A549 treated with ZK216348 at 1 μM for 4 hours (cell line): ENCODE data around the gene NLRP7. TPM values are rescaled to one million over a fixed set of nuclear protein-coding genes. Genes with fewer than 3 reads are reported as not detected.

Experiments used
- total RNA-seq: library from RNA; stranded (reverse); fragments of 200-300 nt; extraction: Qiagen RNA extraction; gene quantifications from 5 replicates; pipeline ENCODE4 v1.2.3, GENCODE V29; 2022; ENCODE audit warnings: low read depth

NLRP7 gene
- 0.08 TPM in 1 of 5 replicates, not detected in the others for total RNA-seq

GRCh38 chr19:54947381-54947780, at the start of gene NLRP7:
Gene NLRP7 (minus strand): TSS chr19:54947530.

DNA sequence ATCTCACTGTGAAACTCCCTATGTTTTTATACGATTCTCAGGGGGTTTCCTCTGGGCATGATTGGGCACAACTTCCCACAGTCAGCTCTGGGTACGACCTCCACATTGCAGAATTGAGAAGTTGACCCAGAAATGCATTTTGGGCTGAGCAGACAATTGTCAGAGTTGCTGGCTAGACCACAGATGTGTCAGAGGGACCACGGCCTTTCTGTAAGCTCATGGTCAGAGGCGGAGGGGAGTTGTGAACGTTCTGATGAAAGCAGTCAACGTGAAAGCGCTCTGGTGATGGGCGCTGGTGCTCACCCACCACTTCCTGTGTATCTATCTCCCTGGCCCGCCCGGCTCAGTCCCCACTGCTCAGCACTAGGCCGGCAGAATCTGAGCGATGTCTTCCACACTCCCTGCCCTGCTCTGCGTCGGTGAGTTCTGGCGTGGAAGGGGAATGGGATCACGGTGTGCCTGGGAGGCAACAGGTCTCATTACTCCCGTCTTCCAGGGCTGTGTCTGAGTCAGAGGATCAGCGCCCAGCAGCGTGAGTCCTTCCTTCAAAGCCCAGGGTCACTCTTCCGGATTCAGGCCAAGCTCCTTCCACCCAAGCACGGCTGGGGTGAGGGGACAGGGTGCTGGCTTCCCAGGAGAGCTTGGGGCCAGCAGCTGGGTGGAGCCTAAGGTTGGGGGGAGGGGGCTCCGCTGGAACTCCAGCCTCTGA, 41.4 kb downstream of the NLRP7 start, which contains the start of gene NCR1:
NCR1 (plus strand) TSS at position 346 of the 709 bp plus-strand sequence; CDS start at position 386, 40 bp downstream.

DNA sequence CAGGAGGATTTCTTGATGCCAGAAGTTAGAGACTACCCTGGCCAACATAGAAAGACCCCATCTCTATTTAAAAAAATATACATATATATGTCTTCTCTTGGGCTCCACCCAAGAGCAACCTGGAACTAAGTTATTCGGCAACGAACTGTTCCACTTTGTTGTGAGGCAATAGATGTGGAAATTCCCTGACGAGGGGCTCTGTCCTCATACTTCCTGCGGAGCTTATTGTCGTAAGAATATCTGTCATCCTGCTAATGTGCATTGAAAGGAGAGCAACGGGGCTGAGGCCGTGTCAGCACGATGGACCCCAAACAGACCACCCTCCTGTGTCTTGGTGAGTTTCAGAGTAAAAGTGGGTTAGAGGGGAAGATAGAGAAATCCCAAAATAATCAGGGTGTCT, 73.3 kb downstream of the NLRP7 start, which contains the start of gene FCAR:
FCAR (plus strand) TSS at position 246 of the 400 bp plus-strand sequence; CDS start at position 301, 55 bp downstream.

Other genes starting within 250 kb of the NLRP7 start
- gene KIR3DL3, start 223.1 kb downstream of the NLRP7 start, total RNA-seq = not detected in 5 replicates
- not detected in 5 replicates for gene KIR2DL3, start 209.0 kb downstream of the NLRP7 start, total RNA-seq
- gene KIR2DL1, start 177.7 kb downstream of the NLRP7 start, total RNA-seq = not detected in 5 replicates
- not detected in 5 replicates for gene KIR2DL4, start 143.9 kb downstream of the NLRP7 start, total RNA-seq
- gene KIR3DL1, start 131.1 kb downstream of the NLRP7 start, total RNA-seq = not detected in 5 replicates
- not detected in 5 replicates for gene KIR2DS4, start 114.9 kb downstream of the NLRP7 start, total RNA-seq
- gene KIR3DL2, start 97.1 kb downstream of the NLRP7 start, total RNA-seq = not detected in 5 replicates
- not detected in 5 replicates for gene FCAR, start 73.3 kb downstream of the NLRP7 start, total RNA-seq
- gene NCR1, start 41.4 kb downstream of the NLRP7 start, total RNA-seq = not detected in 5 replicates
- 22.7 to 28.3 TPM (median 27.2 TPM) in 5 replicates for gene NLRP2, start 18.8 kb upstream of the NLRP7 start, total RNA-seq
- gene GP6, start 90.7 kb upstream of the NLRP7 start, total RNA-seq = 0.13 to 0.46 TPM (median 0.19 TPM) in 3 of 5 replicates, not detected in the others
- gene RDH13, start 115.6 kb upstream of the NLRP7 start, total RNA-seq = 14.5 to 21.2 TPM (median 20.8 TPM) in 5 replicates
- gene EPS8L1, start 128.3 kb upstream of the NLRP7 start, total RNA-seq = 3.0 to 9.2 TPM (median 6.8 TPM) in 5 replicates
- 52.2 to 99.2 TPM (median 86.1 TPM) in 5 replicates for gene PPP1R12C, start 170.1 kb upstream of the NLRP7 start, total RNA-seq
- 96.6 to 145 TPM (median 141 TPM) in 5 replicates for gene TNNT1, start 201.7 kb upstream of the NLRP7 start, total RNA-seq
- 6.6 to 13.4 TPM (median 7.0 TPM) in 5 replicates for gene TNNI3, start 210.2 kb upstream of the NLRP7 start, total RNA-seq
- gene DNAAF3, start 219.1 kb upstream of the NLRP7 start, total RNA-seq = 3.1 to 6.7 TPM (median 5.6 TPM) in 5 replicates
- gene SYT5, start 232.8 kb upstream of the NLRP7 start, total RNA-seq = 2.7 to 4.4 TPM (median 3.1 TPM) in 5 replicates